Measurements from ENCODE around the gene ZSCAN29. TPM values are rescaled to one million over a fixed set of nuclear protein-coding genes. Genes with fewer than 3 reads are reported as not detected.

ZSCAN29 gene
- total and polyA plus RNA-seq, 12 donors: 5.2 to 26.7 (median 17.5) TPM

DNA sequence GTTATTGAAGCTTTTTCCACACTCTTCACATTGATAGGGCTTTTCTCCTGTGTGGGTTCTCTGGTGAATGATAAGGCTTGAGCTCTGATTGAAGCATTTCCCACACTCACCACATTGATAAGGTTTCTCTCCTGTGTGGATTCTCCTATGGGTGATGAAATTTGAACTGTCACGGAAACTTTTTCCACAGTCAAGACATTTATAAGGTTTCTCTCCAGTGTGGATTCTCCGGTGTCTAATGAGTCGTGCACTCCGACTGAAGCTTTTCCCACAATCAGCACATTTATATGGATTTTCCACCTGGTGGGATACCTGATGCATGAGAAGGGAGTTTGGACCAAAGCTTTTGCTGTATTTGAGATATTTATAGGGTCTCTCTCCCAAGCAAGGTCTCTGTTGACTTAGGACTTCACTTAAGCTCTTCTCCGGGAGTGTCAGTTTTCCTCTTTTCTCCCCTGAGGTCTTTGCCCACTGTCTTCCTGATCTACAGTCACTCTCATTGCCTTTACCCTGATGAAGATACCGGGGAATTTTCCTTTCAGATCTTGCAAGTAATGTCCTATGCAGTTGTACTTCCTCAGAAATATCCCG is 9.4 kb downstream of the ZSCAN29 start:
- intact Hi-C loops (cut with DNase I): no loop called here
- Histone ChIP-seq H3K36me3 (replicated peaks in 1 of 2) (peaks cover 0 to 37% of the 10 kb centered on the region in 2 donors), H3K27ac (no peak overlapping the region), H3K27me3 (no peaks in the 10 kb centered on the region), H3K4me1 (replicated peaks in 1 of 2) (peaks cover 0 to 4% of the 10 kb centered on the region in 2 donors), H3K9me3 (replicated peaks in 1 of 3) (peaks cover 4 to 31% (median 17%) of the 10 kb centered on the region in 3 donors), H3K4me3 (no peak overlapping the region)
- TF ChIP-seq POLR2A (IDR thresholded peaks at IDR 0.05): no peak
- TF ChIP-seq, protein P1, sequence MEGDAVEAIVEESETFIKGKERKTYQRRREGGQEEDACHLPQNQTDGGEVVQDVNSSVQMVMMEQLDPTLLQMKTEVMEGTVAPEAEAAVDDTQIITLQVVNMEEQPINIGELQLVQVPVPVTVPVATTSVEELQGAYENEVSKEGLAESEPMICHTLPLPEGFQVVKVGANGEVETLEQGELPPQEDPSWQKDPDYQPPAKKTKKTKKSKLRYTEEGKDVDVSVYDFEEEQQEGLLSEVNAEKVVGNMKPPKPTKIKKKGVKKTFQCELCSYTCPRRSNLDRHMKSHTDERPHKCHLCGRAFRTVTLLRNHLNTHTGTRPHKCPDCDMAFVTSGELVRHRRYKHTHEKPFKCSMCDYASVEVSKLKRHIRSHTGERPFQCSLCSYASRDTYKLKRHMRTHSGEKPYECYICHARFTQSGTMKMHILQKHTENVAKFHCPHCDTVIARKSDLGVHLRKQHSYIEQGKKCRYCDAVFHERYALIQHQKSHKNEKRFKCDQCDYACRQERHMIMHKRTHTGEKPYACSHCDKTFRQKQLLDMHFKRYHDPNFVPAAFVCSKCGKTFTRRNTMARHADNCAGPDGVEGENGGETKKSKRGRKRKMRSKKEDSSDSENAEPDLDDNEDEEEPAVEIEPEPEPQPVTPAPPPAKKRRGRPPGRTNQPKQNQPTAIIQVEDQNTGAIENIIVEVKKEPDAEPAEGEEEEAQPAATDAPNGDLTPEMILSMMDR (IDR thresholded peaks at IDR 0.05): no peak
- DNase-seq: no peak
- 96 to 100% (median 97%) methylated on average over 7 of the region's 7 CpGs for WGBS, 4 donors

DNA sequence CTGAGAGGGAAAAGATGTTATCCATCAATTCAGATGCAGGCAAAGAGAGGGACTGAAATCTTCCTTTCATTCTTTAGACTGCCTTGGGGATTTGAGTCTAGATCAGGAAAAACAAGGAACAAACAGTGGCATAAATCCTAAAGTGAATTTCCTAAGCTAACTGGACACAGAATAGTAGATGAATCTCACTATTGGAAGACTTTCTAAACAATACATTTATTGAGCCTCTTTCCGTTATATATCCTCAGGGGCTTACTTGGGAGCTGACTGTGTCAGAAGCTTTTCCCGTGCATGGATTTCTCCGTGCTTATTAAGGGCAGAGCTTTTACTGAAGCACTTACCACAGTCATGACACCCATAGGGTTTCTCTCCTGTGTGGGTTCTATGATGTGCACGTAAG is 10.0 kb downstream of the ZSCAN29 start:
- no peak for DNase-seq
- TF ChIP-seq, protein P1 (IDR thresholded peaks at IDR 0.05): no peak
- TF ChIP-seq POLR2A (IDR thresholded peaks at IDR 0.05): no peak
- H3K27ac ChIP-seq: no peak overlapping the region
- H3K9me3 ChIP-seq (replicated peaks in 1 of 3): peaks cover 4 to 31% (median 17%) of the 10 kb centered on the region in 3 donors
- H3K27me3 ChIP-seq: no peaks in the 10 kb centered on the region
- WGBS, 4 donors: 86 to 96% (median 95%) methylated on average over 4 of the region's 4 CpGs
- H3K4me3 ChIP-seq: no peak overlapping the region
- peaks cover 0 to 4% of the 10 kb centered on the region in 2 donors for H3K4me1 ChIP-seq (replicated peaks in 1 of 2)
- peaks cover 0 to 33% of the 10 kb centered on the region in 2 donors for H3K36me3 ChIP-seq (replicated peaks in 1 of 2)
- intact Hi-C loops (cut with DNase I): no loop called here

DNA sequence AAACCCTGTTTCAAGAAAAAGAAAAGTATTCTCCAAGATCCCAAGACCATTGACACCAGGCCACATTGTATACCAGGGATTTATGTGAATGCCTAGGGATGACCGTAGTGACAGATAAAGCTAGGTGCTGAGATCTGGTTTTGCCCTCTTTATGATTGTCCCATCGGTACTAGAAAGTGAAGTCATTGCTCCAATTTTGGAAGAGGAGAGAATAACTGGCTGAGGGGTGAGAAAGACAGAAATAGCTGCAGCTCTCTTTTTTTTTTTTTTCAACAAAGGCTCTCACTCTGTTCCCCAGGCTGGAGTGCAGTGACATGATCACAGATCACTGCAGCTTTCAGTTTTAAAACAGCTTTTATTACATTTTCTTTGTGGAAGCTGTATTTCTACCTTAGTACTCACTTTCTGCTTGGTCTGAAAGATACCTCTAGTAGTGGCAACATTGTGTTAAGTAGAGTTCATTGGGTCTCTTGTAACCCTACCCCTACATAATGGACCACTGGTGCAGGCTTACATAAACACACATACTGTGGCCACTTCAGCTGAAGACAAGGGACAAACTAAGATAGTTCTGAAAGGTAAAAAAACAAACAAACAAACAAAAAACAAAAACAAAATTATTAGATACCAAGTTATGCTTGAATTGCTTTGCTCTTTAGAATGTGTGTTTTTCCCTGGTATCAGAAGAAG is 18.0 kb downstream of the ZSCAN29 start:
- Histone ChIP-seq H3K27me3 (no peaks in the 10 kb centered on the region), H3K4me1 (replicated peaks in 1 of 2) (no peaks in the 10 kb centered on the region), H3K27ac (no peak overlapping the region), H3K4me3 (no peak overlapping the region), H3K36me3 (replicated peaks in 1 of 2) (peaks cover 0 to 29% of the 10 kb centered on the region in 2 donors), H3K9me3 (replicated peaks in 1 of 3) (no peaks in the 10 kb centered on the region)
- no peak for TF ChIP-seq POLR2A (IDR thresholded peaks at IDR 0.05)
- TF ChIP-seq, protein P1 (IDR thresholded peaks at IDR 0.05): no peak
- 85 to 91% (median 87%) methylated on average over 2 of the region's 2 CpGs for WGBS, 4 donors
- intact Hi-C loops (cut with DNase I): no loop called here
- no peak for DNase-seq

DNA sequence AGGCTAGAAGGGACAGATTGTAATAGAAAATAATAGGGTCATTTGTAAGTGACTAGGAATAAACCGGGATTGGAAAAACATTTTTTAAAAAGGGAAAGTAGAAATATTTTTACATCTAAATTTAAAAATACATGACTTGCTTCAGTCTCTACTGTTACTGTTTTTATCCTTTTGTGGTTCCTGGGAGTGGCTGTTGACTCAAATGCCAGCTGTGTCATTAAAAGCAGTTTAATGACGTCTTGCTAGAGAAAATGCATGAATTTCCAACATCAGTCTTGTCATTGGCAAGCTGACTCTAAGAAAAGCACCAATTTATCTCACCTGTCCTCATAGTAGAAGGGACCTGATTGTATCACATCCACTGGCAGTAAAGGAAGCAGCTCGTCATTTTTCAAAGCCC is 23.7 kb downstream of the ZSCAN29 start:
- intact Hi-C loops (cut with DNase I): no loop called here
- TF ChIP-seq, protein P1 (IDR thresholded peaks at IDR 0.05): no peak
- TF ChIP-seq POLR2A (IDR thresholded peaks at IDR 0.05): no peak
- Histone ChIP-seq H3K9me3 (replicated peaks in 1 of 3) (no peaks in the 10 kb centered on the region), H3K36me3 (replicated peaks in 1 of 2) (peaks cover 0 to 43% of the 10 kb centered on the region in 2 donors), H3K4me1 (replicated peaks in 1 of 2) (no peaks in the 10 kb centered on the region), H3K27ac (no peak overlapping the region), H3K27me3 (no peaks in the 10 kb centered on the region), H3K4me3 (no peak overlapping the region)
- no peak for DNase-seq
- WGBS, 4 donors: 76 to 92% (median 87%) methylated on average over 3 of the region's 3 CpGs

Measured in adrenal gland (tissue), 12 donors.